PFSK-1 (cell line): ENCODE data around the gene SF3B3.

ENCODE experiments used
- FOXP2 ChIP-seq: optimal IDR thresholded peaks from 2 replicates; pipeline ENCODE3; 2011; ENCODE audit warnings: borderline replicate concordance, control low read depth, inconsistent platforms; ENCODE audit not compliant: insufficient read depth; ENCODE audit errors: extremely low read length, extremely low read depth
- POLR2AphosphoS5 ChIP-seq: IDR thresholded peaks from 2 replicates; pipeline ENCODE4 v1.6.1; 2012; ENCODE audit warnings: low read depth, mild to moderate bottlenecking, control low read depth, low read length, moderate library complexity
- SIN3A ChIP-seq: IDR thresholded peaks from 2 replicates; pipeline ENCODE4 v1.6.1; 2012; ENCODE audit warnings: mild to moderate bottlenecking, low read length, moderate library complexity, borderline replicate concordance; ENCODE audit not compliant: insufficient read depth
- TAF1 ChIP-seq: IDR thresholded peaks from 2 replicates; pipeline ENCODE4 v1.6.1; 2012; ENCODE audit warnings: low read length, control low read depth, borderline replicate concordance; ENCODE audit not compliant: insufficient read depth
- TF ChIP-seq, protein P1 (sequence below), 2 experiments: IDR thresholded peaks; 2 replicates each; pipeline versions ENCODE4 v1.6.1 to v1.8.0; 2011 to 2012; ENCODE audit warnings: low read depth in 2 of 2, low read length in 2 of 2, control low read depth in 1 of 2, inconsistent platforms in 1 of 2, mild to moderate bottlenecking in 1 of 2, moderate library complexity in 1 of 2; ENCODE audit not compliant: insufficient read depth in 1 of 2

The SF3B3 gene

DNA sequence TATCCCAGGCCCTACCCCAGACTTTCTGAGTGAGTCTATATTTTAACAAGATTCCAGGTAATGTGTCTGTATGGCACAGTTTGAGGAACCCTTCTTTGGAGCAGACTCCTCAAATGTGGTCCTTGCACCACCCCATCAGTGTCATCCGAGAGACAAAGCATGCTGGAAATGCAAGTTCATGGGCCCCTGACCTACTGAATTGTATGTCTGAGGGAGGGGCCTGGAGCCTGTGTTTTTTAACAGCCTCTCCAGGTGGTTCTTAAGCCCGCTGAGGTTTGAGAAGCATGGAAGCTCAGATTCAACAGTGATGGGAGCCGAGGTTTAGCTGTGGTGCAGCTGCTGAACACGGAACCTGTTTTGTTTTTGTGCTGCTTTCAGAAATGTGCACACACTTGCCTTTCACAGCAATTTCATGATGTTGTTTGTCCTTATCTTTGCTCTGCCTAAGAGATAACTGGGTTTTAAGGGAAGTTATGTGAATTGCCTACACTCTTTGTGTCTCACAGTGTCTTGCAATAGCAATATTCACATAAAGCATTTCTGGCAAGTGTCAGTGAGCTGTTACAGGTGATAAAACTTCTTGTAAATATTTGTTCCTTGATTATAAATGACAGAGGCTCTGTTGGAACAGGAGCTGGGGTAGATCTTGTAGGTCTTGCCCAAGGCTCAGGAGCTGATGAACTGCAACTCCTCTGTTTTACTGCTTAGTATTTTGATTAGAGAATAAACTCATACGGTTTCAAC, 90.8 kb downstream of the SF3B3 start:
- TF ChIP-seq TAF1 (no peak), FOXP2 (no peak), POLR2AphosphoS5 (no peak), SIN3A (no peak)
- TF ChIP-seq, protein P1, sequence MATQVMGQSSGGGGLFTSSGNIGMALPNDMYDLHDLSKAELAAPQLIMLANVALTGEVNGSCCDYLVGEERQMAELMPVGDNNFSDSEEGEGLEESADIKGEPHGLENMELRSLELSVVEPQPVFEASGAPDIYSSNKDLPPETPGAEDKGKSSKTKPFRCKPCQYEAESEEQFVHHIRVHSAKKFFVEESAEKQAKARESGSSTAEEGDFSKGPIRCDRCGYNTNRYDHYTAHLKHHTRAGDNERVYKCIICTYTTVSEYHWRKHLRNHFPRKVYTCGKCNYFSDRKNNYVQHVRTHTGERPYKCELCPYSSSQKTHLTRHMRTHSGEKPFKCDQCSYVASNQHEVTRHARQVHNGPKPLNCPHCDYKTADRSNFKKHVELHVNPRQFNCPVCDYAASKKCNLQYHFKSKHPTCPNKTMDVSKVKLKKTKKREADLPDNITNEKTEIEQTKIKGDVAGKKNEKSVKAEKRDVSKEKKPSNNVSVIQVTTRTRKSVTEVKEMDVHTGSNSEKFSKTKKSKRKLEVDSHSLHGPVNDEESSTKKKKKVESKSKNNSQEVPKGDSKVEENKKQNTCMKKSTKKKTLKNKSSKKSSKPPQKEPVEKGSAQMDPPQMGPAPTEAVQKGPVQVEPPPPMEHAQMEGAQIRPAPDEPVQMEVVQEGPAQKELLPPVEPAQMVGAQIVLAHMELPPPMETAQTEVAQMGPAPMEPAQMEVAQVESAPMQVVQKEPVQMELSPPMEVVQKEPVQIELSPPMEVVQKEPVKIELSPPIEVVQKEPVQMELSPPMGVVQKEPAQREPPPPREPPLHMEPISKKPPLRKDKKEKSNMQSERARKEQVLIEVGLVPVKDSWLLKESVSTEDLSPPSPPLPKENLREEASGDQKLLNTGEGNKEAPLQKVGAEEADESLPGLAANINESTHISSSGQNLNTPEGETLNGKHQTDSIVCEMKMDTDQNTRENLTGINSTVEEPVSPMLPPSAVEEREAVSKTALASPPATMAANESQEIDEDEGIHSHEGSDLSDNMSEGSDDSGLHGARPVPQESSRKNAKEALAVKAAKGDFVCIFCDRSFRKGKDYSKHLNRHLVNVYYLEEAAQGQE (IDR thresholded peaks at IDR 0.05; ENCODE audit: insufficient read depth in 1 of 2, low read depth in 2 of 2, low read length in 2 of 2): no peak

DNA sequence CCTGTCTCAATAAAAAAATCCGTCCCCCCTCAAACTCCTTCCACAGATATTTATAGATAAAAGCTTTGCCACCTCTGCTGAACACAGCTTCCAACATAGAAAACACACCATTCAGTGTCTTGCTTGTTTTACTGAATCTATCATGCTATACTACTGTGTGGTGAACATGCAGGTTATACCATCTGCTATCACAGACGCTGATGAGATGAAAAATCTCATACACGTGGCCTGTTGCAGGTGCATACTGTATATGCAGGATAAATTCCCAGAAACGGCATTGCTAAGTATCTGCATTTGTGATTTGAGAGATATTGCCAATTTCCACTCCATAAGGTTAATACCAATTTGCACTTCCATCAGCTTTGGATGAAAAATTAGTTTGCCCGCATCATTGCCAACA, 92.3 kb downstream of the SF3B3 start:
- TF ChIP-seq POLR2AphosphoS5: no peak
- TF ChIP-seq, protein P1 (IDR thresholded peaks at IDR 0.05; ENCODE audit: insufficient read depth in 1 of 2, low read depth in 2 of 2, low read length in 2 of 2): no peak
- TF ChIP-seq FOXP2: no peak
- no peak for TF ChIP-seq SIN3A
- no peak for TF ChIP-seq TAF1
